Breast epithelium (tissue), 3 donors: ENCODE measurements around the gene EPS8.

Source experiments
- CTCF ChIP-seq, 3 donors: fragments of 450-650 bp; IDR thresholded peaks; one replicate each; pipeline ENCODE4 v1.5.1; 2016 to 2017; ENCODE audit warnings: antibody characterized with exemption in 3 of 3, mild to moderate bottlenecking in 3 of 3, moderate library complexity in 3 of 3
- POLR2A ChIP-seq: fragments of 450-650 bp; IDR thresholded peaks from one replicate; pipeline ENCODE4 v1.6.1; 2016; ENCODE audit warnings: antibody characterized with exemption, mild to moderate bottlenecking, moderate library complexity
- POLR2AphosphoS5 ChIP-seq, 3 donors: sonication (generic); formaldehyde crosslinking; IDR thresholded peaks; one replicate each; pipeline ENCODE4 v1.6.1; 2017; ENCODE audit warnings: antibody characterized with exemption in 3 of 3

- TF ChIP-seq CTCF (IDR thresholded peaks at IDR 0.05) (no peak), POLR2AphosphoS5 (IDR thresholded peaks at IDR 0.05) (no peak), POLR2A (no peak)
Observed at GRCh38 chr12:15591811-15592210, 197.4 kb downstream of the EPS8 start.
